Activated naive CD8-positive, alpha-beta T cell treated with anti-CD3 and anti-CD28 coated beads for 36 hours (primary cell): Measurements from ENCODE around the gene PLEKHG5. TPM values are rescaled to one million over a fixed set of nuclear protein-coding genes. Genes with fewer than 3 reads are reported as not detected.
A peak's percentile ranks its signal among the peaks of the same experiment; 100 is the strongest.

ENCODE experiments used
- DNase-seq: peaks from one replicate; pipeline ENCODE4 v3.0.0; 2021
- H3K27ac Mint-ChIP-seq: one replicate; pipeline ENCODE4 v1.8.0; 2022; ENCODE audit warnings: mild to moderate bottlenecking, moderate library complexity, mixed read lengths
- H3K27me3 Mint-ChIP-seq: one replicate; pipeline ENCODE4 v1.8.0; 2022; ENCODE audit warnings: mild to moderate bottlenecking, mixed read lengths
- H3K36me3 Mint-ChIP-seq: one replicate; pipeline ENCODE4 v1.8.0; 2021; ENCODE audit warnings: mild to moderate bottlenecking, mixed read lengths
- H3K4me1 Mint-ChIP-seq: one replicate; pipeline ENCODE4 v1.8.0; 2021; ENCODE audit warnings: mixed read lengths
- H3K4me3 Mint-ChIP-seq: one replicate; pipeline ENCODE4 v1.8.0; 2022; ENCODE audit warnings: mild to moderate bottlenecking, moderate library complexity, mixed read lengths
- H3K9me3 Mint-ChIP-seq: one replicate; pipeline ENCODE4 v1.8.0; 2022; ENCODE audit warnings: mixed read lengths
- total RNA-seq, 2 experiments: library from RNA; stranded (reverse); gene quantifications; one replicate each; pipeline ENCODE4 v1.2.3, GENCODE V29; 2021

Gene PLEKHG5
- total RNA-seq, 2 experiments from 2014 or later, result 2.2 to 2.3 TPM

DNA sequence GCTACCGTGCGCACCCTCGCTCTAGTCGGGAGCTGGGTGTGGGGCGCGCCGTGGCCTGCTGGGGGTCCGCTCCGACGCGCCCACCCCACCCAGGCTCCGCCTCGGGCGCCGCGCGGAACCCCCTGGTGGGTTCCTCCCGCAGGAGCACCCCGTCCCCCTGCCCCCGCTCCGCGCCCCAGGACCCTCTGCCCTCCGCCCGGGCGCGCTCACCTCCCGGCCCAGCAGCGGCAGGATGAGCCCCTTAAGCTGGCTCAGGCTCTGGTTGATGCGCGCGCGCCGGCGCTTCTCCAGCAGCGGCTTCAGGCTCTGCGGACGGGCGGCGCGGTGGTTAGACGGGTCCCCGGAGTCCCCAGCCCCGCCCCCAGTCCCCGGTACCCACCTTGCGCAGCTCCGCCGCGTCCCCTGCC is 72.1 kb downstream of the PLEKHG5 start:
- H3K36me3 Mint-ChIP-seq, result no peaks in the 10 kb centered on the region
- no peak overlapping the region for H3K4me3 Mint-ChIP-seq
- peaks cover 8% of the 10 kb centered on the region for H3K4me1 Mint-ChIP-seq
- peaks cover 86% of the 10 kb centered on the region for H3K27me3 Mint-ChIP-seq
- no peaks in the 10 kb centered on the region for H3K9me3 Mint-ChIP-seq
- no peak for DNase-seq
- no peak overlapping the region for H3K27ac Mint-ChIP-seq

DNA sequence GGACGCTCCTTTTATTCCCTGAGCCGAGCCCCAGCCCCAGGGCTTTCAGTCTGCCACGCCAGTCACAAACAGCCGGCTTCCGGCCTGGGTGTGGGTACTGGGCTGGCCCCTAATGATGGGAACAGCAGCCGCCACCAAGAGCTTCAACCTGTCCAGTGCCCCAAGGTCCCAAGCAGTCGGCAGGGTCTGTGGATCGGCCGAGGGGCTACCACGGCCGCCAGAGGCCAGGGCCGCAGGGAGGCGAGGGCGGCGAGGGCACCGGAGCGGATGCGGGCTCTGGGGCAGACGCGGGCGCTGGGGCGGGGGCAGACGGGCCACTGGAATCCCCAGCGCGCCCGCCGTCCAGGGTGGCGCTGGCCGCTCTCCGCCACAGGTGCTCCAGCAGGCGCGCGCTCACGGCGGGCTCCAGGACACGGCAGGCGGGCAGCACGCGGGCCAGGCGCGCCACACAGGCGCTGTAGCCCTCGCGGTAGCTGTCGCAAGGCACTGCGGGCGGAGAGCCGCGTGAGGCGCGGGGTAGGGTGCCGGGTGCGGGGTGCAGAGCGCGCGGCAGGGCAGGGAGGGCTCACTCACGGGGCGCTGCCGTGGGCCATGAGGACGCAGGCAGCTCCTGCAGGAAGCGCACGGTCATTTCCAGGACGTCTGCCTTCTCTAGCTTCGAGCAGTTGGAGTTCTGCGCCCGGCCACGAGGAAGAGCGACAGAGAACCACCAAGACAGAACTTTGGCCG is 72.6 kb downstream of the PLEKHG5 start:
- no peaks in the 10 kb centered on the region for H3K9me3 Mint-ChIP-seq
- peak overlapping the region; percentile 37 for H3K4me3 Mint-ChIP-seq
- no peaks in the 10 kb centered on the region for H3K36me3 Mint-ChIP-seq
- peaks cover 8% of the 10 kb centered on the region for H3K4me1 Mint-ChIP-seq
- H3K27me3 Mint-ChIP-seq, result peaks cover 86% of the 10 kb centered on the region
- no peak for DNase-seq
- no peak overlapping the region for H3K27ac Mint-ChIP-seq

DNA sequence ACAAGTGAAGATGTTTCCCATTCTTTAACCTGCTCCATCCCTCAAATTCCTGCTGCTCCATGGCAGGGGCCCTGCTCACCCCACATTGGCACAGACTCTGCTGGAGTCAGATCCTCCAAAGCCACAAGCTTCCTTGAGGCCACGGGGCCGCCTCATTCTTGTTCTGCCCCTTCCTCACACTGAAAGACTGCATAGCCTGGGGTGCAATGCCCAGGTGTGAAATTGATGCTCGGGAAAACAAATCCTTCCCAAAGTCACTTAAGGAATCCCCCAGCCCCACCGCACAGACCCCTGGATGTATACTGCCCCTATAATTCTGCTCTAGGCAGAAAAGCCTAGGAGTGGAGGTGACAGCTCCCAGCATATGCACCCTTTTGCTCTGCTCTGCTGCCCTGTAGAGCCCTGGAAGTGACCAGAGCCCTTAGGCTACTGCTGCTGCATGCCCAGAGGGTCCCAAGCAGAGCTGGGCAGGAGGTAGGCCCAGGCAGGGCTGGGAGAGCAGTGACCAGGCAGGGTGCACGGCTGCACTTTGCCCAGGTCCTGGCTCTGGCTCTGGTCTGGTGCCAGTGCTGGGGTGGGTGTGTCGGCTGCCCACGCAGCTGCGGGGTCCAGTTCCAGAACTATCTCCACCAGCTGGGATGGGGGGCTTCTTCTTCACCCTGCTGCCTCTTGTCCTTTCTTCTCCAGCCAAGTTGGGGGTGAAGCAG is 73.4 kb downstream of the PLEKHG5 start:
- Mint-ChIP-seq H3K27me3 (peaks cover 90% of the 10 kb centered on the region), H3K36me3 (no peaks in the 10 kb centered on the region), H3K27ac (no peak overlapping the region), H3K9me3 (no peaks in the 10 kb centered on the region), H3K4me1 (peaks cover 8% of the 10 kb centered on the region), H3K4me3 (no peak overlapping the region)
- DNase-seq, result no peak

Other genes with a start within 250 kb of the PLEKHG5 start
- gene HES3, start 247.5 kb downstream of the PLEKHG5 start, total RNA-seq, result not detected
- under 1 TPM; 0.54 to 0.56 TPM for gene GPR153, start 230.6 kb downstream of the PLEKHG5 start, total RNA-seq
- 10 to 100 TPM; 80.8 to 86.2 TPM for gene ACOT7, start 97.9 kb downstream of the PLEKHG5 start, total RNA-seq
- gene HES2, start 71.7 kb downstream of the PLEKHG5 start, total RNA-seq, result not detected
- gene ESPN, start 66.9 kb downstream of the PLEKHG5 start, total RNA-seq, result under 1 TPM; 0.39 to 0.44 TPM
- gene TNFRSF25, start 25.5 kb downstream of the PLEKHG5 start, total RNA-seq, result 10 to 100 TPM; 64.7 to 67.8 TPM
- 10 to 100 TPM; 54.1 to 55.1 TPM for gene NOL9, start 62.8 kb upstream of the PLEKHG5 start, total RNA-seq
- gene TAS1R1, start 63.6 kb upstream of the PLEKHG5 start, total RNA-seq, result not detected
- gene ZBTB48, start 88.3 kb upstream of the PLEKHG5 start, total RNA-seq, result 10 to 100 TPM; 22.1 to 26.4 TPM
- gene KLHL21, start 111.2 kb upstream of the PLEKHG5 start, total RNA-seq, result 10 to 100 TPM; 31.2 TPM
- 10 to 100 TPM; 10.9 to 11.7 TPM for gene PHF13, start 122.1 kb upstream of the PLEKHG5 start, total RNA-seq
- gene THAP3, start 133.2 kb upstream of the PLEKHG5 start, total RNA-seq, result 10 to 100 TPM; 16.2 to 16.4 TPM
- gene DNAJC11, start 210.1 kb upstream of the PLEKHG5 start, total RNA-seq, result 10 to 100 TPM; 77.6 to 83.0 TPM